ENCODE measurements around the gene GPR161. TPM values are rescaled to one million over a fixed set of nuclear protein-coding genes. Genes with fewer than 3 reads are reported as not detected.
"Not testable (repeated sequence)": the region's sequence is repeated elsewhere in the genome, so short reads cannot be mapped to it uniquely, and the experiment has no call there.

GPR161 gene, protein sequence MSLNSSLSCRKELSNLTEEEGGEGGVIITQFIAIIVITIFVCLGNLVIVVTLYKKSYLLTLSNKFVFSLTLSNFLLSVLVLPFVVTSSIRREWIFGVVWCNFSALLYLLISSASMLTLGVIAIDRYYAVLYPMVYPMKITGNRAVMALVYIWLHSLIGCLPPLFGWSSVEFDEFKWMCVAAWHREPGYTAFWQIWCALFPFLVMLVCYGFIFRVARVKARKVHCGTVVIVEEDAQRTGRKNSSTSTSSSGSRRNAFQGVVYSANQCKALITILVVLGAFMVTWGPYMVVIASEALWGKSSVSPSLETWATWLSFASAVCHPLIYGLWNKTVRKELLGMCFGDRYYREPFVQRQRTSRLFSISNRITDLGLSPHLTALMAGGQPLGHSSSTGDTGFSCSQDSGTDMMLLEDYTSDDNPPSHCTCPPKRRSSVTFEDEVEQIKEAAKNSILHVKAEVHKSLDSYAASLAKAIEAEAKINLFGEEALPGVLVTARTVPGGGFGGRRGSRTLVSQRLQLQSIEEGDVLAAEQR
- total RNA-seq: 3.0 TPM
- long read RNA-seq: 0 reads

DNA sequence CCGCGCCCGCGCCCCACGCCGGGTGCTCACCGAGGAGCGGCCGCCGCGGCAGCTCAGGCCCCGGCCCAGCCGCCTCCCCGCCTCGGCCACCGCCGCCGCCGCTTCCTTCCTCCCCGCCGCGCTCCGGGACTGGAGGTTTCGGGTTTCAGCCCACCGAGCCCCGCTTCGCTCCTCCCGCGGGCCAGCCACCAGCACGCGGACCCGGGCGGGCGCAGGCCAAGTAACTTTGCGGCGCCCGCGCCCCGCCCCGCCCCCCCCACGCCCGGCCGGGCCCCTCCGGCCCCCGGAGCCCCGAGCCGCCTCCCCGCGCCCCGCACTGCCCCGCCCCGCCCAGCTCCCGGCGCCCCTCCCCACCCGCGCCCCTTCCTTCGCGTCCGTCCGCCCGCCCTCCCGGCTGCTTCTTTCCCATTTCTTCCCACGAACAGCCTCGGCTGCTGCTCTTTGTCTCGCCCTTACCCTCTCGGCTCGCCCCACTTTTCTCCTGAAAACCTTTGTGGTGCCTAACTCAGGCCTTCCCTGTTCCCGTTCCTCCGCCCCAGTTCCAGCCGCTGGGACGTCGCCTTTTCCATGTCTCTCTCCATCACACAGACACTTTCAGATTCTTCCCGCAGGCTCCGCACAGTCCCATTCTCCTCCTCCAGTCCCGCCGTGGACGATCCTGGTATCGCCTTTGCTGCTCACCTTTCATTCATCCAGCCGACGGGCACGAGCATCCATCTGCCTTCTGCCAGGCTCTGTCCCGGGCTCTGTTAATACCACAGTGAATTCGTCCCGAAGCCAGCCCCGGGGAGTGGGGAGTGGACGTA lies at the start of gene GPR161:
GPR161 (minus strand) TSS at position 222 of the 806 bp plus-strand sequence. CDS start 32,080 bp downstream, outside the sequence.
- peak; percentile 68 for ATAC-seq
- intact Hi-C loops (cut with DNase I): loop anchor here (2.0 kb wide), 1 partner anchor 52 kb away; no protein-coding TSS in a partner anchor

DNA sequence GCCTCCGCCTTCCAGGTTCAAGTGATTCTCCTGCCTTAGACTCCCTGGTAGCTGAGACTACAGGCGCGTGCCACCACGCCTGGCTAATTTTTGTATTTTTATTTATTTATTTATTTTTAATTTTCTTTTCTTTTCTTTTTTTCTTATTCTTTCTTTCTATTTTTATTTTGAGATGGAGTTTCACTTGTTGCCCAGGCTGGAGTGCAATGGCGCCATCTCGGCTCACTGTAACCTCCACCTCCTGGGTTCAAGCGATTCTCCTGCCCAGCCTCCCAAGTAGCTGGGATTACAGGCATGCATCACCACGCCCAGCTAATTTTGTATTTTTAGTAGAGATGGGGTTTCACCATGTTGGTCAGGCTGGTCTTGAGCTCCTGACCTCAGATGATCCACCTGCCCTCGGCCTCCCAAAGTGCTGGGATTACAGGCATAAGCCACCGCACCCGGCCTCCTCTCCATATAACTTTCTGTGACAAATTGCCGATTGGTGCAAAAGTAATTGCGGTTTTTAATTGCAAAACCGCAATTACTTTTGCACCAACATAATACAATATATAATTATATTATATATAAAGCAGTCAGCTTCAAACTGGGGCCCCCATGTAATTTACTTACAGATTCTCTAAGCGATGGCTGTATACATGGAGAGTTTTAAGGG lies 44.5 kb upstream of the GPR161 start:
- intact Hi-C loops (cut with DNase I); ATAC-seq; DNase-seq (ENCODE audit: missing footprints): not testable (repeated sequence)

More for the DNA sequence above, at the start of gene GPR161:
- DNase-seq (ENCODE audit: missing footprints): peak; percentile 82

DNA sequence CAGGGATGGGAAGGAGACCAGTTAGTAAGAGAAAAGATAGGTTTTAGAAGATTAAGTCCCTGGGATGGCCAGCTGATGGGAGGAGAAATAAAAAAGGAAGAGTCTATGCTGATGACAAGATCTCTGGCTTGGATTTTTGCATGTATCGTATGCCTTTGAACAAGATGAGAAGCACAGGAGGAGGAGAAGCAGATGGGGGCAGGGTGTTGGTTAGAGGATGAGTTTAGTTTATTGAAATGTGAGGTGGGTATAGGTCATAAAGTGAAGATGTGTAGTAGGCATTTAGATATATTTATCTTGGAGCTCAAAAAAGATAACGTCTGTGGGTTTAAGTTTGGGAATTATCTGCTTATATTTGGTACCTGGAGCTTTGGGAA lies 43.4 kb upstream of the GPR161 start:
- intact Hi-C loops (cut with DNase I): no loop called here
- ATAC-seq (no peak), DNase-seq (ENCODE audit: missing footprints) (no peak)

DNA sequence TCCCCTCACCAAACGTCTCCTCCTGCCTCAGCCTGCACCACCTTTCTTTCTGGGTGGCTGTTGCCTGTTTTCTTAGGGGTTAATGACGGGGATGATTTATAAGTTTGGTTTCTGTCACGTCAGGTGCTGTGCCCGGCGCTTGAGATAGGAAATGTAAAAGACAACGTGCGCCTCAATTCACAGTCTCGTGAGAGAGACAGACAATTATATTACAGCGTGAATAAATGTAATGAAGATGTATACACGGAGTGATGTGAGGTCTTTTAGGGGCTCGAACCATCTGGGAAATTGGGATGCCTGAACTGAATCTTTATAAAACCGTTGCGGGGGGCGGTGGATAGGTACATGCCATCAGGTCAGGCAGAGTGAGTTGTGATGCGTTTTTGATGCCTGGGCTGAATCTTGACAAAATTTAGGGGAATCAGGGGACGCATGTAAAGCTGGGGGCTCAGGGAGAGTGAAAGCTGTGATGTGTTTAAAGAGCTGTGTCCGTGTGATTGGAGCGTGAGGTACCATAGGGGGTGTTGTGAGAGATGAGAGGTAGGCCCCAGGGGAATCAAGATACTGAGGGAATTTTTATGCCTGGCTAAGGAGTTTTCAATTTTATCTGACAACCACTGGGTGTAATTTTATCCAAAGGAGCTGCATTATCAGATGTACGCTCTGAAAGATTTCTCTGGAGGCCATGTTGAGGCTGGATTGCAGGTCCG lies 42.9 kb upstream of the GPR161 start:
- ATAC-seq: no peak
- no peak for DNase-seq (ENCODE audit: missing footprints)
- intact Hi-C loops (cut with DNase I): loop anchor here (5.0 kb wide), 1 partner anchor 48 kb away; the partner anchor contains the start of gene SFT2D2

DNA sequence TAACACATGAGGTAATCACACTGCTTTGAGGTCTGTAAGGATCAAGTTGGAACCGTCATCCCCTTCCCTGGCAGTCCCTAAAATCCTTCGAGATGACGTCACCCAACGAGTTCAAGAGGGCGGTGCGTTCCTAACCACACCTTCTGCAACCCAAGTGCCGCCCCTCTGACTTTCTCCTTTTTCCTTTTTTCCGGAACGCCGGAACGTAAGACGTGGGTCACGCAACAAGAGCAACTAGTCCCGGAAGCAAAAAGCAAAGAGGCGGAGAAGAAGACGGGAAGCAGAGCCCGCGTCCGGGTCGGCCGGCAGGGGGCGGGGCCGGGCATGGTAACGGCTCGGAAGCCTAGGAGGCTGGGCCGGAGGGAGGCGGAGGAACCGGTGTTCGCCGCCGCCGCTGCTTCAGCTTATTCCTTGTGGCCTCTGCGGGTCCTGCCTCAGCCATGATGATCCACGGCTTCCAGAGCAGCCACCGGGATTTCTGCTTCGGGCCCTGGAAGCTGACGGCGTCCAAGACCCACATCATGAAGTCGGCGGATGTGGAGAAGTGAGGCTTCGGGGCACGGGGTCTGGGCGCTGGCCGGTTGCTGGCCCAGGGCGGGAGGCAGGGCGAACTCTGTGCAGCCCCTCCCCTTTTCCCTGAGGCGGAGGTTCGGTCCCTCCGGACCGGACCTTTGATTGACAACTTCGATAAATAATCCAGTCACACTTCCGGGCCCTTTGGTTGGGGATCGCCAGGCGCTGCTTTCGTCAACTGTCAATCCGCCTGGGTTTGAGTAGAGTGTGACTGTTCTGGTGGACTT lies 42.1 kb upstream of the GPR161 start, which contains the start of gene TIPRL:
TIPRL (plus strand) TSS at position 325 of the 800 bp plus-strand sequence; CDS start at position 441, 116 bp downstream.
- intact Hi-C loops (cut with DNase I): loop anchor here (5.0 kb wide), 1 partner anchor 48 kb away; the partner anchor contains the start of gene SFT2D2
- DNase-seq (ENCODE audit: missing footprints): peak; percentile 98
- ATAC-seq: peak; percentile 98

DNA sequence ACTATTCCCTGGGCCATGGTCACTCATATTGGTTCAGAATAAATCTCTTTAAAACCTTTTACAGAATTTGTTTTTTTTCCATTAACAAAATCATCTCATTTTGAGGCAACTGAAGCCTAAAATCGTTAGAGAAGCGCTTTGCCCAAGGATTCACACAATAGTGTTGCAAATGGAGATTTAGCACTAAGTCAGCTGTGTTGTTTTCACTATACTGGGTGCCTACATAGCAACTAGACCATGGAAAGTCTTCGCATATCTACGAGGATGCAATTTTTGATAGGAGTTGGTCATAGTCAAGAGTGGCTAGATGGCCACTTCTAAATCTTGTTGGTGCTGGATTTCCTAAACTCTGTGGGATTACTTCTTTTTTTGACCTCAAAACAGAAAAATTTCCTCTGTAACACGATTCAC lies 41.5 kb upstream of the GPR161 start:
- intact Hi-C loops (cut with DNase I): loop anchor here (5.0 kb wide), 1 partner anchor 49 kb away; the partner anchor contains the start of gene SFT2D2
- DNase-seq (ENCODE audit: missing footprints): no peak
- no peak for ATAC-seq

DNA sequence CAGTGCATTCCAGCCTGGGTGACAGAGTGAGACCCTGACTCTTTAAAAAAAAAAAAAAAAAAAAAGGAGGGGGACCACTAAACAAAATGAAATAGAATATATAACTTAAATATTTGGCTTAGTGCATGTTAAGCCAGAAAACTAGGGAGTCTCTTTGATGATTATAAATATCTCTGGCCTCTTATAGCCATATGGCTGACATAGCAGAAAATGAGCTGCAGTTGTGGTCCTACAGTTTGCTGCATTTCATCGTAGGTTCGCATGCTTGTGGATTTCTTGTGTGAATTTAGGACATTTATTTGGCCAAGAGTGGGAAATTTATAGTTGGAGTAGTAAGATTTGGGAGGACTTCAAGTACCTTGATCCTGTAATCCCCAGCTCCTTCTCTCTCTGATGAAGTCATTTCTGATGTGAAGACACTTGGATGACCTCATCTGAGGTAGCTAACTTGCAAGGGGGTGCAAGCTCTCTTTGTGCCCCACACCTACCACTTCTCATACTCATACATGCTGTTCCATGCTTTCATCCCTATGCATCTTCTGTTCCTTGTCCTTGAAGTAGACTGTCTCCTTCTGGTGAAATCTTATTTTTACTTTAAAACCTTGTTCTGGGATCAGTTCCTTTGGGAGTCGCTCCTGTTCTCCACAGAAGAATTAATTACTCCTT lies 35.7 kb upstream of the GPR161 start:
- intact Hi-C loops (cut with DNase I): no loop called here

DNA sequence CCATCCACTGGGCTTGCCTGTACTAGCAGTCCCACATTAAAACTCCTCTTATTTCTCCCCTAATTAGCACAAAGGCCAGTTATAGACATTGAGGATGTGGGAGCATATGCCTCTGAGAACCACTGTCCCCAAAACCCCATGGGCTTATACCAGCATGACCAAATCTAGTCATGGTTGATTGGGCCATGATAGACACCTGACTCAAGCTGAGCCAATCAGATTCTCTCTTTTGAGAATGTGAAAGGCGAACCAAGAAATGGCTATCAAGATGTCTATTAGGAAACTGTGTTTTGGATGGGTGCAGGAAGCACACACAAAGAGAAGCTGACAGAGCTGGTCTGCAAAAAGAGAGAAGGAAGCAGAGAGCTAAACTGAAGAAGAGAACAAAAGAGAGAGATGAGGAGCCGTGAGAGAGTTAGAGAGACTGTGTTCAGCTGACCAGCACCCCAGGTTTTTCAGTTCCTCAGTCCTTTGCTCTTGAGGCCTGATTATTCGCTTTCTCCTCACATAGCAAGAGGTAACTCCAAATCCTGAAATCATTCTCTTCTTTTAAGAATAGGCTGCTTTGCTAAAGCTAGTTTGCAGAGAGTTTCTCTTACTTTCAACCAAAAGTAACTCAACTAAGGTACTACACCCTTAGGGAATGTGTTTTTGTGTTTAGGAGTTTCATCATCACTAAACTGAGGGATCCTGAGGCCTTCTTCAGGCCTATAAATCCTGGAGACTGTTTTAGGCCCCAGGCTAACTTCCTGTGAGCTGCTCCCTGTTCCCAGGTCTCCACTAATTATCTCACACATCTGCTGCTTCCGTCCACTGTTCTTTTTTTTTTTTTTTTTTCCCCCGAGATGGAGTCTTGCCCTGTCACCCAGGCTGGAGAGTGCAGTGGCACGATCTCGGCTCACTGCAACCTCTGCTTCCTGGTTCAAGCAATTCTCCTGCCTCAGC lies 34.1 kb upstream of the GPR161 start:
- ATAC-seq (no peak), DNase-seq (ENCODE audit: missing footprints) (no peak)
- intact Hi-C loops (cut with DNase I): no loop called here

More for the DNA sequence above, 35.7 kb upstream of the GPR161 start:
- DNase-seq (ENCODE audit: missing footprints) (no peak), ATAC-seq (no peak)

DNA sequence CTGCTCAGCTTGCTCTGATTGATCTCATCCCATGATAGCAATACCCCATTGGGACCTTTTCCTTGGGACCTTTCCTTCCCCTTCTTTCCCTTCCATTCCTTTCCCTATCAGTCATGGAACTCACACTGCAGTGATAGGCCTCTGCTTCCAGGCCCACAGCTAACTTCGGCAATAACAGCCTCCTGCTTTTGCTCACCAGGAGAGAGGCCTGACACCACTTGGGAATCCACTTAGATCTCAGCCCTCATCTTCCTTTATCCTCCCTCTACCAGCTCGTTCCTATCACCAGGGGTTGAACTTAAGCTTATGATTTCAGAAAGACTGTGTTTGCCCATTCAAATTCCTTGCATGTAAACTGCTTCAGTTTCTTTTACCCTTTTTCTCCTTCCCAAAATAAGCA lies 31.1 kb upstream of the GPR161 start:
- no peak for DNase-seq (ENCODE audit: missing footprints)
- intact Hi-C loops (cut with DNase I): no loop called here
- ATAC-seq: no peak

DNA sequence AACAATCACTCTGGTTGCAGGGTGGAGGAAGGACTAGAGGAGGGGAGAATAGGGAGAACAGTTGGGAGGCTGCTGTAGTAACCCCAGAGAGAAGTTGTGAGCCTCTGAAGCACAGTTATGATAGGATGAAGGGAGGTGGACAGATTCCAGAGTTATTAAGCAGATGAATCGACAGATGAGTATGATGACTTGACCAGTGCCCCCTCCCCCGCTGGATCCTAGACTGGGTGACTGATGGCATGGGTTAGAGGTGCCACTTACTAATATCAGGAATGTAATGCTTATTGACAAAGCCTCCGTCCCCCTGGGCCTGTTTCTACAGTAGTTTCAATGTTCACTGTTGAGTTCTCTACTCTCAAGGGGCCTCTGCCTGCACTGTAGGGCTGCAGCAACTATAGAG lies 28.0 kb upstream of the GPR161 start:
- DNase-seq (ENCODE audit: missing footprints) (no peak), ATAC-seq (no peak)
- intact Hi-C loops (cut with DNase I): no loop called here

DNA sequence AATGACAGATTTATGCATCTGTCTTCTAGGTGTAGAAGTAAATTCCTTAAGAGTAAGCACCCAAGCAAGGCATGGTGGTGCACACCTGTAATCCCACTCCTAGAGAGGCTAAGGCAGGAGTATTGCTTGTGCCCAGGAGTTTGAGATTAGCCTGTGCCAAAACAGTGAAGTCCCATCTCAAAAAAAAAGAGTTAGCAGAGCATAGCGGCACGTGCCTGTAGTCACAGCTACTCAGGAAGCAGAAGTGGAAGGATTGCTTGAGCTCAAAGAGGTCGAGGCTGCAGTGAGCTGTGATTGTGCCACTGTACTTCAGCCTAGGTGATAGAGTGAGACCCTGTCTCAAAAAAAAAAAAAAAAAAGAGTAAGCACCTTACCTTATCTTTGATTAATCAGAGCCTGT lies 26.9 kb upstream of the GPR161 start:
- ATAC-seq: no peak
- intact Hi-C loops (cut with DNase I): no loop called here

DNA sequence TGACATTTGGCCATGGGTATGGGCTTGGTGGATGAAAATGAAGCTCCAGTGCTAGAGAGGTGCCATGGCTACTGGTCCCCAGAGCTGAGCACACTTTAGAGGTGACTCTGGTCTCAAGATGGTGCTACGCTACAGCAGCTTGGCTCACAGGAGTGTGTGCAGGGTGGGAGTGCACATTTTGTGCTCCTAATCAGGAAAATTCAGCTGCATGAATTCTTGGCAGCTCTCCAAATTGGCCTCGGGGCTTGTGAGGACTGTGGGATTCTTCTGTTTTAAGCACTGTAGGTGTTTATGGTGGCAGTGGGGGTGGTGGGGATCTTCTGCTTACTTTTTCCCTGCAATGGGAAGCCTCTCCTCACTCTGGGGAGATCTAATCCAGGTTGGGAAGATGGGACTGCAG lies 24.7 kb upstream of the GPR161 start:
- ATAC-seq (no peak), DNase-seq (ENCODE audit: missing footprints) (no peak)
- intact Hi-C loops (cut with DNase I): no loop called here

More for the DNA sequence above, 26.9 kb upstream of the GPR161 start:
- DNase-seq (ENCODE audit: missing footprints): no peak

DNA sequence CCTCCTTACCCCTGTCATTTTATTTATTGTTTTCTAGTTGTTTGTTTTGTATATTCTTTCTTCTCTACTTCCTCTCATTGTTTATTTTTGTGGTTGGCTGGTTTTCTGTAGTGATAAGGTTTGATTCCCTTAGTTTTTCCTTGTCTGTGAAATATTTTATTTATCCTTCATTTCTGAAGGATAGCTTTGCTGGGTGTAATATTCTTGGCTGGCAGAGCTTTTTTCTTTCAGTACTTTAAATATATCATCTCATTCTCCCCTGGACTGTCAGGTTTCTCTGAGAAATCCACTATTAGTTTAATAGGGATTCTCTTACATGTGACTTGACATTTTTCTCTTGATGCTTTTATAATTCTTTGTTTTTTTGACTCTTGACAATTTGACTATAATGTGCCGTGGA lies 23.2 kb upstream of the GPR161 start:
- intact Hi-C loops (cut with DNase I): no loop called here
- no peak for ATAC-seq
- no peak for DNase-seq (ENCODE audit: missing footprints)

DNA sequence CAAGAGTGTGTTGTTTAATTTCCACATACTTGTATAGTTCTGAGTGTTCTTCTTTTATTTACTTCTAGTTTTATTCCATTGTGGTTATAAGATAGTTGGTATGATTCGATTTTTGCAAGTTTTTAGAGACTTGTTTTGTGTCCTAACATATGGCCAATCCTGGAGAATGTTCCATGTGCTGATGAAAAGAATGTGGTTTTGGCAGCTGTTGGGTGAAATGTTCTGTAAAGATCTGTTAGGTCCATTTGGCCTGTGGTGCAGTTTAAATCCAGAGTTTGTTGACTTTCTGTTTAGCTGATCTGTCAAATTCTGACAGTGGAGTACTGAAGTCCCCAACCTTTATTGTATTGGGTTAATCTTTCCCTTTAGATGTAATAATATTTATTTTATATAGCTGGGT lies 22.5 kb upstream of the GPR161 start:
- DNase-seq (ENCODE audit: missing footprints): no peak
- ATAC-seq: no peak
- intact Hi-C loops (cut with DNase I): no loop called here

DNA sequence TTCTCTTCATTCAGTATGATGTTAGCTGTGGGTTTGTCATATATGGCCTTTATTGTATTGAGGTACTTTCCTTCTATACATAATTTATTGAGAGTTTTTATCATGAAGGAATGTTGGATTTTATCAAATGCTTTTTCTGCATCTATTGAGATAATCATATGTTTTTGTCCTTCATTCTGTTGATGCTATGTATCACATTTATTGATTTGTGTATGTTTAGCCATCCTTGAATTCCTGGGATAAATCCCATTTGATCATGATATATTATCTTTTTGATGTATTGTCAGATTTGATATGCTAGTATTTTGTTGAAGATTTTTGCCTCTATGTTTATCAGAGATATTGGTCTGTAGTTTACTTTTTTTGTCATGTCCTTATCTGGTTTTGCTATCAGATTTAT lies 20.9 kb upstream of the GPR161 start:
- intact Hi-C loops (cut with DNase I): no loop called here
- DNase-seq (ENCODE audit: missing footprints): no peak
- ATAC-seq: no peak

DNA sequence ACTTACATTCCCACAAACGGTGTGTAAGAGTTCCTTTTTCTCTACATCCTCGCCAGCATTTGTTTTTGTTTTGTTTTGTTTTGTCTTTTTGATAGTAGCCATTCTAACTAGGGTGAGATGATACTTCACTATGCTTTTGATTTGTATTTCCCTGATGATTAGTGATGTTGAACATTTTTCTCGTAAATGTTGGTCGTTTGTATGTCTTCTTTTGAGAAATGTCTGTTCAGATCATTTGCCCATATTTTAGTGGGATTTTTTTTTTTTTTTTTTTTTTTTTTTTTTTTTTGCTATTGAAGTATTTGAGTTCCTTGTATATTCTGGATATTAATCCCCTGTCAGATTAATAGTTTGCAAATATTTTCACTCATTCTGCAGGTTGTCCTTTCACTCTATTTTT lies 19.2 kb upstream of the GPR161 start:
- no peak for DNase-seq (ENCODE audit: missing footprints)
- ATAC-seq: no peak
- intact Hi-C loops (cut with DNase I): no loop called here
